ENCODE results near the gene FBXO38. TPM values are rescaled to one million over a fixed set of nuclear protein-coding genes. Genes with fewer than 3 reads are reported as not detected.
"Not testable (repeated sequence)": the region's sequence is repeated elsewhere in the genome, so short reads cannot be mapped to it uniquely, and the experiment has no call there.

Gene FBXO38
- total RNA-seq, 1 donor from 2014 or later, result 64.3 TPM

DNA sequence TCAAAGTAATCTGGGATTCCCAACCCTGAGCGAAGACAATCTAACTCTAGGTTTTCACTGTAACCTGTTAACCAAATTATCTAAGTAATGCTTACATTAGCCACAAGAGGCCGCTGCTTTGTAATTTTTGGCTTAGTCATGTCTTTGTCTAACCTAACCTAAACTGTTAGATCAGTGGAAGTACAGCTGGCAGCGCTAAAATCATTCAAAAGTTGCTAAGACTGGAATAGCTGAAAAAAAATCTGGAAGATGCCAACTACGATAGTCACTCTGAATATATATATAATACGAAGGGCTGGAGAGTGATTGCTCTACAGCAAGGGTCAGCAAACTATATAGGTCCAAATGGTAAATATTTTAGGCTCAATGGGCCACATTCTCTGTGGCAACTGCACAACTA, 60.2 kb downstream of the FBXO38 start:
- H3K4me1 Mint-ChIP-seq (ENCODE audit: low read depth), result no peaks in the 10 kb centered on the region
- no peaks in the 10 kb centered on the region for H3K9me3 Mint-ChIP-seq
- intact Hi-C loops (cut with micrococcal nuclease), result loop anchor here (1.0 to 10.0 kb wide), 6 partner anchors 39 to 671 kb away; no protein-coding TSS in a partner anchor
- no peak overlapping the region for H3K4me3 Mint-ChIP-seq
- peak; percentile 6 for DNase-seq (ENCODE audit: low spot score)
- H3K36me3 Mint-ChIP-seq (ENCODE audit: low read depth), result peaks cover 21% of the 10 kb centered on the region
- no peak overlapping the region for H3K27ac Mint-ChIP-seq
- H3K27me3 Mint-ChIP-seq (ENCODE audit: insufficient read depth), result peaks cover 3% of the 10 kb centered on the region

DNA sequence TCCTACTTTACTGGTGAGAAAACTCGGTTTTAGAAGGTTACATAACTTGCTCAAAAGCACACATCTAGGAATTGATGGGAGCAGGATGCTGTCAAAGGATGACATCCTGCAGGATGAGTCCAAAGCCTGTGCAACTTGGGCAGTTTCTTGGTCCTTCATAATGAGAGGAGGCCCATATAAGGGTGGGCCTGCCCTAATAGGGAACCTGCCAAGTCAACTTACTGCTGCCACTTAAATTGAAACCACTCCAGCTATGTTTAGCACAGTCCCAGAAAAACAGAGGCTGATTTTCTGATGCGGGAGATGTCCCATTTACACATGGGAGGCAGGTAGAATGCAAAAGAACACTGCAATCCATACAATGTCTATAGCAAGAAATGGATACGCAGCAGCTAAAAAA, 61.8 kb downstream of the FBXO38 start:
- H3K36me3 Mint-ChIP-seq (ENCODE audit: low read depth), result peaks cover 10% of the 10 kb centered on the region
- DNase-seq (ENCODE audit: low spot score), result no peak
- no peaks in the 10 kb centered on the region for H3K4me1 Mint-ChIP-seq (ENCODE audit: low read depth)
- H3K27ac Mint-ChIP-seq, result no peak overlapping the region
- intact Hi-C loops (cut with micrococcal nuclease), result loop anchor here (2.0 to 10.0 kb wide), 2 partner anchors 589 to 669 kb away; no protein-coding TSS in a partner anchor
- no peak overlapping the region for H3K4me3 Mint-ChIP-seq
- H3K27me3 Mint-ChIP-seq (ENCODE audit: insufficient read depth), result peaks cover 3% of the 10 kb centered on the region
- H3K9me3 Mint-ChIP-seq, result no peaks in the 10 kb centered on the region

DNA sequence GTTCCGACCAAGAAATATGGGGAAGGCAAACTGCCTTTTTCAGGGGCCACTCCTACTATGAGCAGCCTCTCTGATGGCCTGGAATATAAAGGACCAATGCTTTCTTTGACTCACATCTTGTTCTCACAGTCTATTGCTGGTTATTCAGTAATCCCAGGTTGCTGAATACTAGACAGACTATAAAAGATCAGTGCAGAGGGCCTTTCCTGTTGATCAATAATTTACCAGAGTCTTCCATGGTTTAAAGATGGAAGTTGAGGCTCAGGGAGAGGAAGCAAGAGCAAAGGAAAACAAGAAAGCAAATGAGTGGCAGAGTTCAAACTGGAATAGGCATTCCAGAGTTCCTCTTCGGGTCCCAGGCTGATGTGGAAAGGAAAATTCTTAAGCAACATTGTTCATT, 62.9 kb downstream of the FBXO38 start:
- intact Hi-C loops (cut with micrococcal nuclease), result loop anchor here (10.0 kb wide), 1 partner anchor 668 kb away; no protein-coding TSS in a partner anchor
- H3K36me3 Mint-ChIP-seq (ENCODE audit: low read depth), result peaks cover 4% of the 10 kb centered on the region
- DNase-seq (ENCODE audit: low spot score), result no peak
- no peak overlapping the region for H3K4me3 Mint-ChIP-seq
- H3K27ac Mint-ChIP-seq, result no peak overlapping the region
- no peaks in the 10 kb centered on the region for H3K9me3 Mint-ChIP-seq
- peaks cover 3% of the 10 kb centered on the region for H3K27me3 Mint-ChIP-seq (ENCODE audit: insufficient read depth)
- H3K4me1 Mint-ChIP-seq (ENCODE audit: low read depth), result no peaks in the 10 kb centered on the region

DNA sequence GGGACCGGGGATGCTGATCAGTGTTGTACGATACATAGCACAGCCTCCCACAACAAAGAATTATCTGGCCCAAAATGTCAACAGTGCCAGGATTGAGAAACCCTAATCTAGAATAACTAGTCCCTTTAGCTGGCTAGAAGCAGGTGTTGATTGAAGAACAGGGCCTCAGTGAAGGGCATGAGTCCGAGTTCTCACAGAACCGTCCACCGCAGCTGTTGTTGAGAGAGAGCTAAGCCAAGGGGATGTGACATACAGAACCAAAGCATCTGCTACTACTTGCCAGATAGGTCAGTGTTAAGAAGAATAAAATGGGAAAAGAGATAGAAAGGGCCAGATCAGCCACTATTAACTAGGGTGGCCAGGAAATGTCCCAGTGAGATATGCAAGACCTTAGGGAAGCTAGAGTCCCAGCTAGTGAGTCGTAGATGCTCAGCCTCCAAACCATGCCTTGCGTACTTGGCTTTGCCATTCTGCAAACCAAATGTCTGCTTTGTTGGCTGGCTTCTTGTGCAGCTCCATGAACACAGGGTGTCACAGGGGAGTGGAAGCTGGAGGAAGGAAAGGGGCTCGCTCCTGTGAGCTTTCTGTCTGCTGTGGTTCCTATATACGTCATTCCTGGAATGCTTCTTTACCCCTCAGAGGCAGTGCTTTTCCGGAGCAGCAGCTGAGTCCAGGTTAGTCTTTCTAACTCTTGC, 68.9 kb downstream of the FBXO38 start:
- Mint-ChIP-seq H3K4me1 (ENCODE audit: low read depth) (no peaks in the 10 kb centered on the region), H3K27ac (no peak overlapping the region), H3K4me3 (no peak overlapping the region), H3K36me3 (ENCODE audit: low read depth) (no peaks in the 10 kb centered on the region), H3K9me3 (no peaks in the 10 kb centered on the region), H3K27me3 (ENCODE audit: insufficient read depth) (no peaks in the 10 kb centered on the region)
- DNase-seq (ENCODE audit: low spot score), result no peak
- intact Hi-C loops (cut with micrococcal nuclease), result no loop called here

DNA sequence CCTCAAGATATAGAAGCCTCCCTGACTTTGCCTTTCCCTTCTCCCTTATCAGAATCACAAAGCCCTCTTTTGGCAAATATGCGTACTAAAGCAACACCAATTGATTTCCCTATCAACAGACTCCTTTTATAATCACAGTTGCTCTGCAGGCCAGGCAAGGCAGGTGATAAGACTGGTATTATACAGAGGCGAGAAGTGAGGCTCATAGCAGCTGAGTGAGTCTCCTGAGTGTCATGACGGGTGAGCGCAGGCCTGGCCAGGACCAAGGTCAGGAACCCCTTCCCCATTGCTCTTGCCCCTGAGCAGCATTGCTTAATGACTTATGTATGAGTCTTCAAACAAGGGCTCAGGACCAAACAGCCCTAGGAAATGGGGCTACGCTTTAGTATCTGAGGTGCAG, 70.8 kb downstream of the FBXO38 start:
- intact Hi-C loops (cut with micrococcal nuclease), result no loop called here
- peaks cover 1% of the 10 kb centered on the region for H3K27me3 Mint-ChIP-seq (ENCODE audit: insufficient read depth)
- no peaks in the 10 kb centered on the region for H3K9me3 Mint-ChIP-seq
- H3K4me3 Mint-ChIP-seq, result no peak overlapping the region
- H3K27ac Mint-ChIP-seq, result no peak overlapping the region
- H3K4me1 Mint-ChIP-seq (ENCODE audit: low read depth), result peaks cover 3% of the 10 kb centered on the region
- DNase-seq (ENCODE audit: low spot score), result no peak
- no peaks in the 10 kb centered on the region for H3K36me3 Mint-ChIP-seq (ENCODE audit: low read depth)

DNA sequence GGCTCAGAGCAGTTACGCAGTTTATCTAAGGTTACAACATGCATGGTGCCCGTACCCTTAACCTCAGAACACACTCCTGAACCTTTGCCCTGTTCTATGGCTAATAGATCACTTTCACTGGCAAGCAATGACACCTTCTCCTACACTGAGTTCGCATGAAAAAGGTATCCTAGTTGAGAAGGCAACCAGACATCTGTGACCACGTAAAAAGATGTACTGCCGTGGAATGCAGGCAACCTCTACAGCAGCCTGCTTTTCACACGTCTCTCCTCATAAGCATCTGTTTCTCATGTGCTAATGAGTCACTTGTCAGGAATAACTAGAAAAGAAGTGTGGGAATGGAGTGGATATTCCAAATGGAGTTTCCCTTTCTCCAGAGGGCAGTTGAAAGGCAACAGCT, 71.4 kb downstream of the FBXO38 start:
- DNase-seq (ENCODE audit: low spot score), result no peak
- Mint-ChIP-seq H3K36me3 (ENCODE audit: low read depth) (no peaks in the 10 kb centered on the region), H3K9me3 (no peaks in the 10 kb centered on the region), H3K27ac (no peak overlapping the region), H3K4me1 (ENCODE audit: low read depth) (peaks cover 5% of the 10 kb centered on the region), H3K4me3 (no peak overlapping the region), H3K27me3 (ENCODE audit: insufficient read depth) (peaks cover 5% of the 10 kb centered on the region)
- intact Hi-C loops (cut with micrococcal nuclease), result no loop called here

DNA sequence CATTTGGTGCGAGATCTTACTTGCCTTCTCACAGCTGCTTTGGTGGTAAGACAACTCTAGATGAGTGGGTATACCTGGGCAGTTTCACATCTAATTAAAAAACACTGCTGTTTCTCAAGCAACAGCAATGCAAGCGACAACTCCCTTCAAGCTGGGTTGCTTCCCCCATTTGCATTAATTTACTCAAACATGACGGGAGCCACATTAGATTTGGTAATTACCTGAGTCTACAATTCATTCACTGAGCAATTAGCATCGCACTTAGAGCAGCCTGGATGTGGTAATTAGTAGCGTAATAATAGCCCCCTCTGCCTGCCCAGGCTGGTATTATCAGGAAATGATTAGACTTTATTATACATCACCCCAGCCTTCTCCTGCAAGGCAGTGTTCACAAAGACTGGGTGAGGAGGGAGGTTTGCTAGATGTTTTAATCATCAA, 73.4 kb downstream of the FBXO38 start:
- no peak overlapping the region for H3K27ac Mint-ChIP-seq
- H3K9me3 Mint-ChIP-seq, result no peaks in the 10 kb centered on the region
- DNase-seq (ENCODE audit: low spot score), result no peak
- peaks cover 5% of the 10 kb centered on the region for H3K4me1 Mint-ChIP-seq (ENCODE audit: low read depth)
- H3K27me3 Mint-ChIP-seq (ENCODE audit: insufficient read depth), result peaks cover 11% of the 10 kb centered on the region
- intact Hi-C loops (cut with micrococcal nuclease), result no loop called here
- H3K4me3 Mint-ChIP-seq, result no peak overlapping the region
- no peaks in the 10 kb centered on the region for H3K36me3 Mint-ChIP-seq (ENCODE audit: low read depth)

DNA sequence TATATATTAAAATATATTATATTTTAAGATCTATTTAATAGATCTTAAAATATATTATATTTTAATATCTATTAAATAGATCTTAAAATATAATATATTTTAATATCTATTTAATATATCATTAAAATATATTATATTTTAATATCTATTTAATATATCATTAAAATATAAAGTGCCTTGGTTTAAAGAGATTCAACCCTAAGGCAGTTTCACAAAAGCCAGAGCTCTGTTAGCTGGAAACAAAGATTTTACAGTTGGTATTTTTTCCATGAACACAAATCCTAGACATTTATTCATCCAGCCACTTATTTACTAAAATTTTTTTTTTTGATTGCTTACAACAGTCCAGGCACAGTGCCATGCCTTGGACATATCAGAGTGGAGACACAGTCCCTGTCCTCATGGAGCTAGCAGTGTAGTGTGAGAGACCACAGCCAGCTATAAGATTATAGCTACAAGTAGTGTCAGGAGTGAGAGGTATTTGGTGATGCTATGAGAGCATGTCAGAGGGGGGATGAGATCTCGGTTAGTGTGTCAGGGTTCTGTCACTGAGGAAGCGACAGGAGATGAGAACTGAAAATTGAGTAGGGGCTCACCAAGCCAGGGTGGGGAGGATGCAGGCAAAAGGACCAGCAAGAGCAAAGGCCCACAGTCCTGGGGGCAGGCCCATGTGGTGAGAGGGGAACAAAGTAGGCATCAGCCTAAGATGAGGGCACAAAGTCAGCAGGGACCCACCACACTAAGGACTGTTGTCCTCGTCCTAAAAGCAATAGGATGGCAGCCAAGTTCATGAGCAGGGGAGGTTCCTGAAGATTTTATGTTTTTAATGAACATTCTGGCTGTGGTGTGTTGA, 74.5 kb downstream of the FBXO38 start:
- Mint-ChIP-seq H3K4me3 (no peak overlapping the region), H3K4me1 (ENCODE audit: low read depth) (peaks cover 5% of the 10 kb centered on the region), H3K9me3 (no peaks in the 10 kb centered on the region), H3K27me3 (ENCODE audit: insufficient read depth) (peaks cover 11% of the 10 kb centered on the region), H3K27ac (no peak overlapping the region), H3K36me3 (ENCODE audit: low read depth) (no peaks in the 10 kb centered on the region)
- intact Hi-C loops (cut with micrococcal nuclease), result no loop called here
- no peak for DNase-seq (ENCODE audit: low spot score)

DNA sequence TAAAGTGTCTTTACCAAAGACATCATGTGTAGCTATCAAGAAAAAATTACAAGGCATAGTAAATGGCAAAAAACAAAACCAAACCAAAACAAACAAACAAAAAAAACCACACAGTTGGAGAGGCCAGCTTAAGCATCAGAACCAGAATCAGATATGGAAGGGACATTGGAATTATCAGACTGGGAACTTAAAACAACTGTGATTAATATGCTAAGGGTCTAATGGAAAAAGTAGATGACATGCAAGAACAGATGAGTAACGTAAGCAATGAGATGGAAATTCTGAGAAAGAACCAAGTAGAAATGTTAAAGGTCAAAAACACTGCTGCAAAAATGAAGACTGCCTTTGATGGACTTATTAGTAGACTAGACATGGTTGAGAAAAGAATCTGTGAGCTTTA, 75.9 kb downstream of the FBXO38 start:
- Mint-ChIP-seq H3K27me3 (ENCODE audit: insufficient read depth) (peaks cover 11% of the 10 kb centered on the region), H3K9me3 (no peaks in the 10 kb centered on the region), H3K4me3 (no peak overlapping the region), H3K4me1 (ENCODE audit: low read depth) (peaks cover 5% of the 10 kb centered on the region), H3K36me3 (ENCODE audit: low read depth) (no peaks in the 10 kb centered on the region), H3K27ac (no peak overlapping the region)
- DNase-seq (ENCODE audit: low spot score), result no peak
- intact Hi-C loops (cut with micrococcal nuclease), result no loop called here

DNA sequence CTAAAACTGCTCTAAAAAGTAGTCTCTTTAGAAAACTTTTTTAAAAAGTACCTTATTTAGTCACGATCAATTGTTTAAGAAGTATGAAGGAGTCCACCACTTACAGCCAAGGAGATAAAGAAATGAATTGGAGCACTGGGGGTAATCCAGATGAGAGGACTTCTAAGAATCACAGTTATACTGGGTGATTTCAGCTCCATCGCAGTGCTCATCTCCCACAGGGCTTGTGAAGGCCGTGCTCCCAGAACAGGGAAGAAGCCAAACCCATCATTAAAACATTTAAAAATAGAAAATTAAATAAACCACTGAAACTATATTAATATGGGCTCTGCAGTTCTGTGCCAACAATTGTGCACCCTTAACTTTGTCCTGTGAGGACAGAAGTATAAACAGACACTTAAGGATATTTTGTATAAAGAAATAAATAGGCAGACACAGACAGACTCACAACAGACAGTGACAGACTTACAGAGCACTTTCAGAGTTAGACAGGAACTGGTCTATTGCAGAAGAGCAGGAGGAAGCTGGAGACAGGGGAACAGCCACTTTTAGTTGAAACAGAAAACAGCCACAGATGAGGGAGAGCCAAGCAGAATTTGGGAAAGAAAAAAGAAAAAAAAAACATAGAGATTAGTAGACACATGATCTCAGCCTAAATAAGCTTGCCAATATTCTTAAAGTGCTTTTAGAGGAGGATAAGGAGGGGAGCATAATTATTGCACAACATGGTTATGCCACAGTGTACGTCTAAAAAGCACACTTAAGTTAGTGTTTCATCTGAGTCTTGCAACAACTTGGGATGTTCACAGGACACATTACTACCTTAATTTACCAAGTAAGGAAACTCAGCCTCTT, 81.8 kb downstream of the FBXO38 start:
- DNase-seq (ENCODE audit: low spot score), result no peak
- Mint-ChIP-seq H3K4me1 (ENCODE audit: low read depth) (no peaks in the 10 kb centered on the region), H3K27me3 (ENCODE audit: insufficient read depth) (peaks cover 8% of the 10 kb centered on the region), H3K4me3 (no peak overlapping the region), H3K27ac (no peak overlapping the region), H3K9me3 (no peaks in the 10 kb centered on the region), H3K36me3 (ENCODE audit: low read depth) (no peaks in the 10 kb centered on the region)
- intact Hi-C loops (cut with micrococcal nuclease), result no loop called here

DNA sequence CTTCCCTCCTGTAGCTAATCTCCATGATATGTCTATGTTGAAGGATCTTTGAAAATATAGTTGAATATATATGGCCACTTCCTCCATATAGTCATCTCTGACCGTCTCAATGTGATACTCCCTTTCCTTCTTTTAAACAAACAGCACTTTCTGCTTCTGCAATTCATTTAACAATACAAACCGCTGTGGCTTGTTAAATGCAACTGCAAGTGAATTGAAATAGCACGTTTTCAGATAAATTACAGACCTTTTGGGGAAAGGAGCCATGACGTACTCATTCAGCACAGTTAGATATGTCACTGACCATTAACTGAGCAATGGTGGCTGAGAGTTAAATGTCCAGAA, 82.5 kb downstream of the FBXO38 start:
- H3K27ac Mint-ChIP-seq, result no peak overlapping the region
- no peaks in the 10 kb centered on the region for H3K36me3 Mint-ChIP-seq (ENCODE audit: low read depth)
- H3K4me3 Mint-ChIP-seq, result no peak overlapping the region
- H3K4me1 Mint-ChIP-seq (ENCODE audit: low read depth), result no peaks in the 10 kb centered on the region
- intact Hi-C loops (cut with micrococcal nuclease), result no loop called here
- peaks cover 8% of the 10 kb centered on the region for H3K27me3 Mint-ChIP-seq (ENCODE audit: insufficient read depth)
- DNase-seq (ENCODE audit: low spot score), result no peak
- no peaks in the 10 kb centered on the region for H3K9me3 Mint-ChIP-seq

DNA sequence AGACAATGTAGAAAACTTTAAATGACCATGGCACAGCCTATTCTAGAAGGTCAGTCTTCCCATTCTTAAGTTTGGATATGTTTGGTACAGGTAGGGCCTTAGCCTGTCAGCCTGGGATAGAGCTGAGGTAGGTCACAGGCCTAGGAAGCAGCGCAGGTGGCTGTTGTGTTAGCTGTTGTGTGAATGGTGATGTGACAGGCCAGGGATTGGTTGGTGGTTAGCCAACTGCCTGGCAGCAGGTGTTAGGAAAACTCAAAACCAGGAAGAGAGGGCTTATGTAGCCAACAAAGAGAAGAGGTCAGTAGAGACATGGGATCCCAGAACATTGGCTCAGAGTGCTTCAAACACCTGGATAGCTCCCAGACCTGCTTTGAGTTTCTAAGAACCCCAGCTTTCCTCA, 84.2 kb downstream of the FBXO38 start:
- Mint-ChIP-seq H3K4me1 (ENCODE audit: low read depth) (no peaks in the 10 kb centered on the region), H3K27ac (no peak overlapping the region), H3K9me3 (no peaks in the 10 kb centered on the region), H3K27me3 (ENCODE audit: insufficient read depth) (peaks cover 2% of the 10 kb centered on the region), H3K4me3 (no peak overlapping the region), H3K36me3 (ENCODE audit: low read depth) (no peaks in the 10 kb centered on the region)
- no peak for DNase-seq (ENCODE audit: low spot score)
- intact Hi-C loops (cut with micrococcal nuclease), result no loop called here

DNA sequence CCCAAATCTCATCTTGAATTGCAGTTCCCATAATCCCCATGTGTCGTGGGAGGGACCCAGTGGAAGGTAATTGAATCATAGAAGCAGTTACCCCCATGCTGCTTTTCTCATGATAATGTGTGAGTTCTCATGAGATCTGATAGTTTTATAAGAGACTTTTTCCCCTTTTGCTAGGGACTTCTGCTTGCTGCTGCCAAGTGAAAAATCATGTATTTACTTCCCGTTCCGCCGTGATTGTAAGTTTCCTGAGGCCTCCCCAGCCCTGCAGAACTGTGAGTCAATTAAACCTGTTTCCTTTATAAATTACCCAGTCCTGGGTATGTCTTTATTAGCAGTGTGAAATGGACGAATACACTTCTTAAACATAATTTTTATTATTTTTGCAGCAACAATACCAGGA, 85.0 kb downstream of the FBXO38 start:
- H3K27me3 Mint-ChIP-seq (ENCODE audit: insufficient read depth); intact Hi-C loops (cut with micrococcal nuclease); DNase-seq (ENCODE audit: low spot score); H3K27ac Mint-ChIP-seq; H3K4me1 Mint-ChIP-seq (ENCODE audit: low read depth); H3K9me3 Mint-ChIP-seq; H3K4me3 Mint-ChIP-seq; H3K36me3 Mint-ChIP-seq (ENCODE audit: low read depth): not testable (repeated sequence)

Data from activated T-helper 1 cell treated with anti-CD3 and anti-CD28 coated beads, Interleukin-12 subunit alpha, Interleukin-12 subunit beta, Interleukin-2, Interleukin-4 antibody, amounts not matched to agents 30 ng/mL and 10 ng/mL and 1 ng/mL, durations not matched to agents 14 hours and 24 hours and 36 hours (primary cell).